Neural cell (in vitro differentiated cells): ENCODE data around the gene TPCN1. TPM values are rescaled to one million over a fixed set of nuclear protein-coding genes. Genes with fewer than 3 reads are reported as not detected.

Experiments used
- H2AFZ ChIP-seq: fragments of 200-600, 300-800 bp; sonication (generic), shearing (Covaris generic); 2 replicates; pipeline ENCODE4 v1.6.0; 2014; ENCODE audit warnings: low read depth, mild to moderate bottlenecking, antibody characterized with exemption, low read length, moderate library complexity
- H3F3A ChIP-seq: fragments of 200-600 bp; shearing (Covaris generic); 2 replicates; pipeline ENCODE4 v1.6.1; 2016; ENCODE audit warnings: mild to moderate bottlenecking, moderate library complexity, mixed read lengths, antibody characterized with exemption, low read length; ENCODE audit not compliant: insufficient read depth, poor library complexity, severe bottlenecking
- H3K27ac ChIP-seq: fragments of 200-600, 300-800 bp; sonication (generic), shearing (Covaris generic); 2 replicates; pipeline ENCODE4 v1.5.1; 2014; ENCODE audit warnings: mild to moderate bottlenecking, low read length, moderate library complexity
- H3K27me3 ChIP-seq: fragments of 300-800, 200-600 bp; sonication (generic), shearing (Covaris generic); 2 replicates; pipeline ENCODE4 v1.6.0; 2014; ENCODE audit warnings: mild to moderate bottlenecking, low read depth, low read length, moderate library complexity; ENCODE audit not compliant: insufficient read depth
- H3K36me3 ChIP-seq: fragments of 300-800, 200-600 bp; sonication (generic), shearing (Covaris generic); 2 replicates; pipeline ENCODE4 v1.5.1; 2014; ENCODE audit warnings: mild to moderate bottlenecking, antibody characterized with exemption, low read length, moderate library complexity; ENCODE audit not compliant: insufficient read depth
- H3K4me2 ChIP-seq: fragments of 300-800, 200-600 bp; sonication (generic), shearing (Covaris generic); 2 replicates; pipeline ENCODE4 v1.6.0; 2014; ENCODE audit warnings: mild to moderate bottlenecking, low read length
- H3K4me3 ChIP-seq: fragments of 300-800, 200-600 bp; sonication (generic), shearing (Covaris generic); 2 replicates; pipeline ENCODE4 v1.5.1; 2014; ENCODE audit warnings: mild to moderate bottlenecking, low read length, moderate library complexity
- H3K79me2 ChIP-seq: fragments of 200-600 bp; shearing (Covaris generic); replicated peaks from 2 replicates; pipeline ENCODE4 v1.6.0; 2014; ENCODE audit warnings: mild to moderate bottlenecking, low read length, moderate library complexity; ENCODE audit not compliant: insufficient read depth
- H3K9ac ChIP-seq: fragments of 300-800, 200-600 bp; sonication (generic), shearing (Covaris generic); 2 replicates; pipeline ENCODE4 v1.6.1; 2016; ENCODE audit warnings: mild to moderate bottlenecking, low read length, mixed read lengths
- H3K9me2 ChIP-seq: fragments of 200-600 bp; shearing (Covaris generic); 2 replicates; pipeline ENCODE4 v1.6.1; 2016; ENCODE audit warnings: mild to moderate bottlenecking, low read length, mixed read lengths; ENCODE audit not compliant: insufficient read depth
- H3K9me3 ChIP-seq: fragments of 200-600, 300-800 bp; sonication (generic), shearing (Covaris generic); 2 replicates; pipeline ENCODE4 v1.6.1; 2016; ENCODE audit warnings: mild to moderate bottlenecking, mixed run types, low read length, moderate library complexity, mixed read lengths
- H4K20me1 ChIP-seq: fragments of 200-600 bp; shearing (Covaris generic); 2 replicates; pipeline ENCODE4 v1.6.1; 2016; ENCODE audit warnings: mild to moderate bottlenecking, mixed run types; ENCODE audit not compliant: insufficient read depth
- CTCF ChIP-seq: fragments of 450-650 bp; IDR thresholded peaks from 2 replicates; pipeline ENCODE4 v1.5.1; 2014; ENCODE audit warnings: antibody characterized with exemption, mild to moderate bottlenecking, moderate library complexity; ENCODE audit not compliant: poor library complexity, severe bottlenecking
- EP300 ChIP-seq: fragments of 450-650 bp; conservative IDR thresholded peaks from 2 replicates; pipeline ENCODE4 v1.6.1; 2014; ENCODE audit warnings: antibody characterized with exemption, mild to moderate bottlenecking, moderate library complexity; ENCODE audit not compliant: poor library complexity, severe bottlenecking
- EZH2 ChIP-seq: fragments of 200-600, 300-800 bp; shearing (Covaris generic), sonication (generic); IDR thresholded peaks from 2 replicates; pipeline ENCODE4 v1.6.1; 2014; ENCODE audit warnings: antibody characterized with exemption, low read length, borderline replicate concordance, mild to moderate bottlenecking; ENCODE audit not compliant: insufficient read depth, poor library complexity, severe bottlenecking
- MXI1 ChIP-seq: fragments of 450-650 bp; conservative IDR thresholded peaks from 2 replicates; pipeline ENCODE4 v1.6.1; 2014; ENCODE audit warnings: antibody characterized with exemption, mild to moderate bottlenecking; ENCODE audit not compliant: poor library complexity, severe bottlenecking
- POLR2AphosphoS5 ChIP-seq: IDR thresholded peaks from 2 replicates; pipeline ENCODE4 v1.6.1; 2012
- RAD21 ChIP-seq: fragments of 450-650 bp; conservative IDR thresholded peaks from 2 replicates; pipeline ENCODE4 v1.6.1; 2014; ENCODE audit warnings: antibody characterized with exemption, mild to moderate bottlenecking, moderate library complexity
- TAF1 ChIP-seq: IDR thresholded peaks from 2 replicates; pipeline ENCODE4 v1.6.1; 2012; ENCODE audit warnings: low read depth
- polyA plus RNA-seq: library from polyadenylated mRNA; depleted of rRNA; stranded (reverse); fragments of >200 nt; gene quantifications from 2 replicates; pipeline ENCODE4 v1.2.3, GENCODE V29; 2014
- TF ChIP-seq, protein P1 (sequence below): IDR thresholded peaks from 2 replicates; pipeline ENCODE4 v1.6.1; 2012; ENCODE audit warnings: borderline replicate concordance

The TPCN1 gene
- polyA plus RNA-seq, 1 donor from 2014 or later = 4.0 TPM

- Histone ChIP-seq H2AFZ (no peak overlapping the region), H3K9me2 (no peaks in the 10 kb centered on the region), H3K9ac (no peak overlapping the region), H3F3A (no peaks in the 10 kb centered on the region), H3K9me3 (no peaks in the 10 kb centered on the region), H3K27me3 (no peaks in the 10 kb centered on the region), H3K4me2 (no peak overlapping the region), H3K4me3 (no peak overlapping the region), H4K20me1 (no peaks in the 10 kb centered on the region), H3K79me2 (no peaks in the 10 kb centered on the region), H3K27ac (no peak overlapping the region), H3K36me3 (no peaks in the 10 kb centered on the region)
- TF ChIP-seq, protein P1, sequence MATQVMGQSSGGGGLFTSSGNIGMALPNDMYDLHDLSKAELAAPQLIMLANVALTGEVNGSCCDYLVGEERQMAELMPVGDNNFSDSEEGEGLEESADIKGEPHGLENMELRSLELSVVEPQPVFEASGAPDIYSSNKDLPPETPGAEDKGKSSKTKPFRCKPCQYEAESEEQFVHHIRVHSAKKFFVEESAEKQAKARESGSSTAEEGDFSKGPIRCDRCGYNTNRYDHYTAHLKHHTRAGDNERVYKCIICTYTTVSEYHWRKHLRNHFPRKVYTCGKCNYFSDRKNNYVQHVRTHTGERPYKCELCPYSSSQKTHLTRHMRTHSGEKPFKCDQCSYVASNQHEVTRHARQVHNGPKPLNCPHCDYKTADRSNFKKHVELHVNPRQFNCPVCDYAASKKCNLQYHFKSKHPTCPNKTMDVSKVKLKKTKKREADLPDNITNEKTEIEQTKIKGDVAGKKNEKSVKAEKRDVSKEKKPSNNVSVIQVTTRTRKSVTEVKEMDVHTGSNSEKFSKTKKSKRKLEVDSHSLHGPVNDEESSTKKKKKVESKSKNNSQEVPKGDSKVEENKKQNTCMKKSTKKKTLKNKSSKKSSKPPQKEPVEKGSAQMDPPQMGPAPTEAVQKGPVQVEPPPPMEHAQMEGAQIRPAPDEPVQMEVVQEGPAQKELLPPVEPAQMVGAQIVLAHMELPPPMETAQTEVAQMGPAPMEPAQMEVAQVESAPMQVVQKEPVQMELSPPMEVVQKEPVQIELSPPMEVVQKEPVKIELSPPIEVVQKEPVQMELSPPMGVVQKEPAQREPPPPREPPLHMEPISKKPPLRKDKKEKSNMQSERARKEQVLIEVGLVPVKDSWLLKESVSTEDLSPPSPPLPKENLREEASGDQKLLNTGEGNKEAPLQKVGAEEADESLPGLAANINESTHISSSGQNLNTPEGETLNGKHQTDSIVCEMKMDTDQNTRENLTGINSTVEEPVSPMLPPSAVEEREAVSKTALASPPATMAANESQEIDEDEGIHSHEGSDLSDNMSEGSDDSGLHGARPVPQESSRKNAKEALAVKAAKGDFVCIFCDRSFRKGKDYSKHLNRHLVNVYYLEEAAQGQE = no peak
- TF ChIP-seq CTCF = peak; percentile 33
These were observed 24.3 kb upstream of the TPCN1 start for GRCh38 chr12:113196990-113197389.

DNA sequence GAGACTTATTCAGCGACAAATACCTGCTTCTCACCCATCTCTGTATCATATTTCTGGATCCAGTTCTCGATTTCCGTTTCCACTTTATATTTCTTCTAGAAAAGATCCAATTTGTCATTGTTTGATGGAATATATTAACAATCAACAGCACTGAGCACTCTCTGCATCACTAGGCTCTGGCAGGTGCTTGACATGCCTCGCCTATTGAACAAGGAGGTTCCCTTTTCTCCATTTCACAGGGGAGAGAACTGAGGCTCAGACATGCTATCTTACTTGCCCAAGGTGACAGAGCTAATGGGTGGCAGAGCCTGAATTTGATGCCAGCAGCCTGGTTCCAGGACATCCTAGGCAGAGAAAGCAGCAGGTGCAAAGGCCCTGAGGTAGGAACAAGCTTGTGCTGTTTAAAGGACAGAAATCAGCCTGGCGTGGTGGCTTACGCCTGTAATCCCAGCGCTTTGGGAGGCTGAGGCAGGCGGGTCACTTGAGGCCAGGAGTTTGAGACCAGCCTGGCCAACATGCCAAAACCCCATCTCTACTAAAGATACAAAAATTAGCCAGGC, 23.7 kb upstream of the TPCN1 start:
- no peaks in the 10 kb centered on the region for H3K9me3 ChIP-seq
- no peaks in the 10 kb centered on the region for H4K20me1 ChIP-seq
- H3K36me3 ChIP-seq = no peaks in the 10 kb centered on the region
- H3K9me2 ChIP-seq = no peaks in the 10 kb centered on the region
- H3K27me3 ChIP-seq = no peaks in the 10 kb centered on the region
- TF ChIP-seq RAD21 (no peak), CTCF (no peak)
- no peaks in the 10 kb centered on the region for H3F3A ChIP-seq
- no peak overlapping the region for H3K4me2 ChIP-seq
- no peak overlapping the region for H3K27ac ChIP-seq
- H3K9ac ChIP-seq = no peak overlapping the region
- no peak overlapping the region for H2AFZ ChIP-seq
- no peaks in the 10 kb centered on the region for H3K79me2 ChIP-seq
- no peak overlapping the region for H3K4me3 ChIP-seq

DNA sequence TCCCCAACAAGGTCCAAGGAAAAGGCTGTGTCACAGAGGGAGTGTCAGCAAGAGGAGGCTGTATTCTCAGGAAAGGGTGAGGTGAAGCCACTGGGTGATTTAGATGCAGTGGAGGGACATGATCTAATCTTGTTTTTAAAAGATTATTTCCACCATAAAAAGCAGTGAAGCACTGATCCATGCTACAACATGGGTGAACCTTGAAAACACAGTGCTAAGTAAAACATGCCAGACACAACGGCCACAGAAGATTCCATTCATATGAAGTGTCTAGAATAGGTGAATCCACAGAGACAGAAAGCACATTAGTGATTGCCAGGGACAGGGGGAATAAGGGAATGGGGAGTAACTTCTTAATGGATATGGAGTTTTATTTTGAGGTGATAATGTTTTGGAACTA, 23.0 kb upstream of the TPCN1 start:
- H3K9ac ChIP-seq = no peak overlapping the region
- H3K4me2 ChIP-seq = no peak overlapping the region
- H3K4me3 ChIP-seq = no peak overlapping the region
- H2AFZ ChIP-seq = no peak overlapping the region
- no peaks in the 10 kb centered on the region for H3K36me3 ChIP-seq
- H4K20me1 ChIP-seq = no peaks in the 10 kb centered on the region
- no peak overlapping the region for H3K27ac ChIP-seq
- H3F3A ChIP-seq = no peaks in the 10 kb centered on the region
- no peaks in the 10 kb centered on the region for H3K27me3 ChIP-seq
- no peaks in the 10 kb centered on the region for H3K9me3 ChIP-seq
- no peaks in the 10 kb centered on the region for H3K79me2 ChIP-seq
- H3K9me2 ChIP-seq = no peaks in the 10 kb centered on the region
- TF ChIP-seq, protein P1 = no peak
- TF ChIP-seq EP300 (no peak), RAD21 (no peak), CTCF (no peak), POLR2AphosphoS5 (no peak), MXI1 (no peak), TAF1 (no peak), EZH2 (no peak)
